NCI-H748 treated with DMSO at 0.1 percent for 48 hours (cell line): ENCODE data around the gene LY6G6C.
A peak's percentile ranks its signal among the peaks of the same experiment; 100 is the strongest.

Experiments
- DNase-seq: peaks from one replicate; lab custom pipeline; 2025; lab: John Stamatoyannopoulos, UW

Gene LY6G6C, protein sequence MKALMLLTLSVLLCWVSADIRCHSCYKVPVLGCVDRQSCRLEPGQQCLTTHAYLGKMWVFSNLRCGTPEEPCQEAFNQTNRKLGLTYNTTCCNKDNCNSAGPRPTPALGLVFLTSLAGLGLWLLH

DNA sequence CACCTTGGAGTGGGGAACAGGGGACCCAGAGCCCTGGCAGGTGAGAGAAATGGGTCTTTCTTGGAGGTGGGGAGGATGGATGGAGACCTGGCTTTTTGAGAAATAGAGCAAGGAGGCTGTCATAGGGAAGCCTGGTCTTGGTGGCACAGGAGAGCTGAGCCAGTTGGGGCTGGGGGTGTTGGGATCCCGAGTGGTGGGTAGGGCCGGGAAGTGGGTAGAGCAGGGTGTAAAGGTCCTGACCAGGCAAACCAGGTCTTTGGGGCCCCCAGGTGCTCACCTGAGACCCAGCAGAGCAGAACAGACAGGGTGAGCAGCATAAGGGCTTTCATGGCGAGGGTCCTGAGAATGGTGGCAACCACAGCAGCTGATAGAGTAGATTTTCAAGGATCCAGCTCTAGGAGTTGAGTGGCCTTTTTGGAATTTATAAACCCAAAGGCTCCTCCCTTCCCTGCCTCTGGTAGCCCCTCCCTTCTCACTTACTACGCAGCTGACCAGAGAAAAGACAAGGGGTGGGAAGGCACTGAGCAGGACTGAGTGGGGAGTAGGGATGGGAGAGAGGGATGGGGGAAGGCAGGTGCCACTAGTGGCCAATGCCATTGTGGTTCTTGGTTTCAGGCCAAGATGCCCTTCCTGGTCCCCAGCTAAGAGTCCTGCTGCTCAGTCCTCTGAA is at the start of gene LY6G6C:
LY6G6C (minus strand) TSS at position 396 of the 670 bp plus-strand sequence; CDS start at position 329, 67 bp downstream.
- DNase-seq: no peak

DNA sequence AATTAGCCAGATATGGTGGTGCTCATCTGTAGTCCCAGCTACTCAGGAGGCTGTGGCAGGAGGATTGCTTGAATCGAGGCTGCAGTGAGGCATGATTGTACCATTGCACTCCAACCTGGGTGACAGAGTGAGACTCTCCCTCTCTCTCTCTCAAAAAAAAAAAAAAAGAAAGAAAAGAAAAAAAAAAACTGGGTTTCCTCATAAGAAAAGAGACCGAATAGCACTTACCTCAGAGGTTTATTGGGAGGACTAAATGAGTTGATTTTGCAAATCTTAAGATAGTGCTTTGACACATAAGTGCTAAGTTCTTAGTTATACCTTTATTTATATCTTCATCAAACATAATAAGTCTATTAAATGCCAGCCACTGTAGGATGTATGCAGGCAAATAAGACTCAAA is 49.3 kb upstream of the LY6G6C start:
- DNase-seq: no peak

DNA sequence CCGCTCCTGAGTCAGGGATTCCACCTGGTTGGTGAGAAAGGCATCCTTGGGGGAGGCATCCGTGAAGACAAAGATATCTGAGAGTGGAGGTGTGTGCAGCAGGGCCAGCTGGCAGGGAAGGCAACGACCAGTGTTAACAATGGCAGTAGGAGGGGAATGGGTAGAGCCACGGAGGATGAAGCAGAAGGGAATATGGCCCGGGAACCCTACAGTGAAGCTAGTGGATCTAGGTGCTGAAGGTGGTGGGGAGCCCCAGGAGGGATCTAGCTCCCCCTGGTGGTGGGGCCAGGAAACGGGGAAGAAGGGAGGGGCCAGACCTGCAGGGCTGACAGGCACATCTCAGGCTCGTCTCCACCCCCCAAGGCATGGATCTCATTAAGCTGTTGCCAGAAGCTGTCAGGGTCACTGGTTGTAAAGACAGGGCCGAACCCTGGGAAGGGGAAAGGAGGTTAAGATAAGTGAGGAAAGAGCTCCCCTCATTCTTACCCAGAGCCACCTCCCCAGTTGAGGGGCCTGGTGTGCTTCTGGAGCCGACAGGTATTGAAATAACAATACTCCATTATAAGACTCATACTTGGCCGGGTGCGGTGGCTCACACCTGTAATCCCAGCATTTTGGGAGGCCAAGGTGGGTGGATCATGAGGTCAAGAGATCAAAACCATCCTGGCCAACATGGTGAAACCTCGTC is 48.3 kb upstream of the LY6G6C start:
- peak; percentile 63 for DNase-seq

DNA sequence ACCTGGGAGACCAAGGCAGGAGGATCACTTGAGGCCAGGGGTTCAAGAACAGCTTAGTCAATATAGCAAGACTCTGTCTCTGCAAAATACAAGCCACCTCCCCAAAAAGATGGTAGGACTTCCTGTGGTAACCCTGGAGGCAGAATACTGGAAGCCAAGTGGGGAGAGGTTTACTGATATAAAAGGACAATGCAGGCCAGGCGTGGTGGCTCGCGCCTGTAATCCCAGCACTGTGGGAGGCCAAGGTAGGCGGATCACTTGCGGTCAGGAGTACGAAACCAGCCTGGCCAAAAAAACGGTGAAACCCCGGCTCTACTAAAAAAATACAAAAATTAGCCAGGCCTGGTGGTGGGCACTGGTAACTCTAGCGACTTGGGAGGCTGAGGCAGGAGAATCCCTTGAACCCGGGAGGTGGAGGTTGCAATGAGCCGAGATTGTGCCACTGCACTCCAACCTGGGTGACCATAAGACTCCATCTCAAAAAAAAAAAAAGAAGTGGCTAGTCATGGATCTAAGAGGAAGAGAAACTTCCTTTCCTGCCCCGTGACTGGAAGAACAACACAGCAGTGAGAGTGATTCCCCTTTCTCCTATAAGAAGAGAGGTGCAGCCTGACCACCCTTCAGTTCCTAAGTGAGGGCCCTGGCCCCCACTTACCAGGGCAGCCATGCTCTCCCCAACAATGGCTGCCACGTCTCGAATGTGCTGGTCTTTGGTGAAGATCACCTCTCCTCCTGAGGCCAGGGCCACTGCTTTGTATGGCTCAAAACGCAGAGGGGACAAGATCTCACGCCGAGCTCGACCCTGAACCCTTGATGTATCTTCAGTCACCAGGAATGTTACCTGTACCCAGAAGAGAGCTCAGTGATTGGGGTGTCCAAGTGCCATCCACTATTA is 47.1 kb upstream of the LY6G6C start:
- no peak for DNase-seq

DNA sequence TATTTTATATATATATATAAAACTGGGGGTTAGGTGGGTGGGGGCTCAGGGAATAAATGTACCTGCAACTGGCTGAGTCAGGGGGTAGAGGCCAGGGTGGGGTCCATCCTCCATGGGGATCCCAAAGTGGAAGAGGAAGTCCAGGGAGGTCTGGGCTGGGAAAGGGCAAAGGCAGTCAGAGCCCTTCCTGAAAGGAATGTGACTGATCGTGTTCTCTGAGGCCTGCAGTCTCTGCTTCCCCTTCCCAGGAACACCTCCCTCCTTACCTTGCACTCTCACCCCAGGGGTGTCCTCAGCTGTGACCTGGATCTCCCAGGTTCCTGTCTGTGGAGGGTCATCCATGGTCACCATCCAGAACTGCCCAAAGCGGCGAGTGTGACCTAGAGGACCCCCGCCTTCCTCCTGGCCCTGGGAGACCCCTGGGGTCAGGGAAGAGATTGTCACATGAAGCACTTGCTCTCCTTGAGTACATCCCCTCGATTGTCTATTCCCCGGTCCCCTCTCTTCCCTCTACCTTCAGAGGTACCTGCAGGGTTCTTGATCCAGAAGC is 45.6 kb upstream of the LY6G6C start:
- no peak for DNase-seq

DNA sequence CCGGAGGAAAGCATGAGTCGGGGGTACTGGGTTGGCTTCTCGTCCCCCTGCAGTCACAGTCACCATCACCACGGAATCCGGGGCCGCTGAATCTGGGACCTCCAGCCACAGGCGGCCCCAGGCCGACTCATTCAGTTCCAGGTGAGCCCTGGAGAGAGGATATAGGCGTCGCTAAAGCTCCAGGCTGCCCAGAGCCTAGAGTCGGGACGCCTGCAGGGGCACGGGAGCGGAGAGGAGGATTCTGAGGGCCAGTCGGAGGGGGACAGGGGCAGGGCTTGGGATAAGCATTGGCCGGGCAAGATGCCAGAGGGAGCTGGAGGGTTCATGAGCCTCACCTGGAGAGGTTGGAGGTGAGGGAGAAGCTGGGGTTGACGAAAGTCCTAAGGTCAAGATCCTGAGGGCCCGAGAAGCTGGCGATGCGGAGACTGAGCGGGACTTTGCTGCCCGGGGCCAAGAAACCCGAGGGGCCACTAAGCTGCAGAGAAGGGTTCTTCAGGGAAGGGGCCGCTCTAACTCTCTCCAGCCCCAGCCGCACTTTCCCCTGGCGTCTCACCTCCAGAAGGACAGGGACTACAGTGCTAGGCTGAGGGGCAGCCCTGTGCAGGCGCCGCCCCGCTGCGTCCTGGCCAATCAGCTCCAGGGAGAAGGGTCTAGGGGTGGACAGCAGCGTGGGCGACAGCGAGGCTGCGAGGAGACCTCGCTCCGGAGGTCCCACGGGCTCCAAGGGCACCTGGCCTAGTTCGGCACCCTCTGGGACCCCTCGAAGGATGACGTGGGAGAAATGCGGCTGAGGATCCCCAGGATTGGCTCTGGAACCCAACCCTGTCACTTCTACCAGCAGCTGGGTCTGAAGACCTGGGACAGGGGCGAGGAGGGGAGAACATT is 44.6 kb upstream of the LY6G6C start:
- DNase-seq: no peak

DNA sequence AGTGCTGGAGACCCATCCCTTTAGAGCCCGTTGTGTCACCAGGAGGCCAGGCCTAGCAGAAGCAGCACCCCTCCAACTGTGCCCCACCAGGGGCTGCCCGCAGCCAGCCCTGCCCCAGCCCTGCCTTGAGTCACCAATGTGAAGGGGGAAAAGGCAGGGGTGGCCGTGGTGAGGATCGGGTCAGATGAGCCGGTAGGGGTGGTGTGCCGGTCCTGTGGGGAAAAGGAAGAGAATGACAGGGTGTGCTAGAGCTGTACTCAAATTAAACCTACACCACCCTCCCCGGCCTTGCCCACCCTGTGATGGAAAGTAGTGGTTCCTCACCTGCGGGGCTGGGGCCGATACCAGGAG is 44.0 kb upstream of the LY6G6C start:
- no peak for DNase-seq

DNA sequence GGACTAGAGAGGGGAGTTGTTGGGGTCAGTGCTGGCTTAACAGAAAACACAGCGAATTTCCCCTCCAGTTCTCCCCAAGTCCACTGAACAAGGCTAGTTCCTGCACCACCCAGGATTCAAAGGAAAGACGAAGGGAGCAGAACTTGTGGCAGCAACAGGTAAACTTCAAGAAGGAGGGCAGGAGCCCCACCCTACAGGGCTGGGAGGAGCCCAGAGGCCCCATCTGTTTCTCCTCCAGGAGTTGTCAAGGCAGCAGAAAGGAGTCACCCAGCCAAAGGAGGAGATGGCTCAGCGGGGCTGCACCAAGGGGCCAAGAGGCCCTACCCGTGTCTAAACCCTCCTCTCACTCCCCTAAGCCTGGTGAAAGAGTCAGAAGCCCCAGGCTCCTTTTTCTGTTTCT is 42.7 kb upstream of the LY6G6C start:
- DNase-seq: no peak

DNA sequence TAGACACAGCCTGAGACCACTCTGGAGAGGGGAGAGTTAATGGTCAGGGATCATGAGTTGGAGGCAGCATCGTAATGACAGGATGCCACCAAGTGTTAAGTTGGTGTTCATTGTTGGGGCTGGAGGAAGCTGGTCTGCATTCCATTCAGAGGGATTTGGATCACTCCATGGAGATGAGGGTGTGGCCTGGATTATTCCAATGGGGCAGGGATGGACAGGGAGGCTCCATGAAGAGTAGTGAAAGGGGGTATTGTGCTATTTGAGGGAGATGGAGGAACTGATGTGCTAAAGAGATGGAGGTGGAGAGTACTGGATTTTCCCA is 42.0 kb upstream of the LY6G6C start:
- DNase-seq: no peak

DNA sequence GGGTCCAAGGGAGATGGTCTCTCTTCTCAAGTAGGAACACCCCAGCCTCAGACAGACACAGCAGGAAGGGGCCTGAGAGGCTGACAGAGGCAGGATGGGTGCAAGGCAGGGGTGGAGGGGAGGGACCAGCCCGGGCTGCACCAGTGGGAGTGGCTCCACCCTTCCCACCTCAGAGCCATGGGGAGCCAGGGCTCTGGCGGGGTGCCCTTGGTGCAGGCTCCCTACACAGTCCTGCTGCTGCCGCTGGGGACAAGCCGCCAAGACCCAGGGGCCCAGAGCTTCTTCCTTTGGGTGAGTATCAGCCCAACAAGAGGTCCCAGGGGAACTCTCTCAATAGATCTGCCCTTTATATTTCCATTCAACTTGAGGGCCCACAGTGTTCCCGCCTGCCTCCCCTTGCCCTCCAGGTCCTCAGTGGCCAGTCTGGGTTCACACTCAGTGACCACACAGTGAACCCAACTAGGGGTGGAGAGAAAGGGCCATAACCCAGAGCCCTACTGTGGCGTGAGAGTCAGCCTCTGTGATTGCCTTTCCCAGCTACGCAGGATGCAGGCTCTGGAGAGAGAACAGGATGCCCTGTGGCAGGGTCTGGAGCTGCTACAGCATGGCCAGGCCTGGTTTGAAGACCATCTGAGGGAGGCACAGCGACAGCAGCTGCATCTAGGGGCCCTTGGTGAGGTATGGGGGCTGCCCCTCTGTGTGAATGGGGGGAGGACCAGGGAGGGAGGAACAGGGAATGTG is 41.5 kb upstream of the LY6G6C start:
- DNase-seq: no peak

DNA sequence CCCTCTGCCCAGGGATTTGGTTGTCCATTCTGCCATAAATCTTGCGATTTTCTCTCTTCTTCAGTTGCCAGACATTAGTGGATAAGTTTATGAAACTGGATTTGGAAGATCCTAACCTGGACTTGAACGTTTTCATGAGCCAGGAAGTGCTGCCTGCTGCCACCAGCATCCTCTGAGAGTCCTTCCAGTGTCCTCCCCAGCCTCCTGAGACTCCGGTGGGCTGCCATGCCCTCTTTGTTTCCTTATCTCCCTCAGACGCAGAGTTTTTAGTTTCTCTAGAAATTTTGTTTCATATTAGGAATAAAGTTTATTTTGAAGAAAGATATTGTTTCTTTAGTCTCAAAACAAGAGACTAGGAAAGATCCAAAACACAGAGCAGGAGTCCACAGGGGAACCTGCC is 40.8 kb upstream of the LY6G6C start, which contains the start of gene SAPCD1:
SAPCD1 (plus strand) TSS at position 301 of the 400 bp plus-strand sequence. CDS start 399 bp downstream, outside the sequence.
- no peak for DNase-seq

DNA sequence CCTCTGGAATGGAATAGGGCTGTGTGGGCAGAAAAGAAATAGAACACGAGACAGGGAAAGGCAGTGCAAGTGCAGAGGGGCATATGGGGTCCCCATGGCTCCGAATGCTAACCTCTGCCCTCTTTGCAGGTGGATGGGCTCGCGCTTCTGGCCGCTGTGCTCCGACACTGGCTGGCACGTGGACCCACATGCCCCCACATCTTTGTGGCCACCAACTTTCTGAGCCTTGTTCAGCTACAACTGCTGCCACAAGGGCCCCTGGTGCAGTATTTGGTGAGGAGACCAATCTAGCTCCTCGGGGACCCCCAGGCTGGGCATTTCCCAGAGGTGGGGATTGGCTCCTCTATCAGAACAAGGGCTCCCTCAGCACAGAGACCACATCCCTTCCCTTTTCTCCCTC is 39.8 kb upstream of the LY6G6C start:
- DNase-seq: no peak

DNA sequence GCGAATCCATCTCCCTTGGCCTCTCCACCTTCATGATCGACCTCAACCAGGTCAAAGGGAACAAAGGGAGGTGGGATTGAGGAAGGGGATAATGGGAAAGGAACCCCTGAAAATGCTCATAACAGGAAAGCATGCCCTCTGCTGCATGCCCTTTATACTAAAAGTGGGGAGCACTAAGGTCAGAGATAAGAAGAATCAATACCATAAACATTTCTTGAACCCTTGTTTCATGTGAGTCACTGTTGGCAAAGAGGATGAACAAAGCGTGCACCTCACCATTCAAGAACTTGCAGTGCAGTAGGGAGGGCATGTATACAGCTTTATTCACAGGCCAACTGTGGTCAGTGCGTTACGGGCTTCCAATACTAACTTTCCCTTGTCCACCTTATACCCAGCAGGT is 39.2 kb upstream of the LY6G6C start:
- no peak for DNase-seq

DNA sequence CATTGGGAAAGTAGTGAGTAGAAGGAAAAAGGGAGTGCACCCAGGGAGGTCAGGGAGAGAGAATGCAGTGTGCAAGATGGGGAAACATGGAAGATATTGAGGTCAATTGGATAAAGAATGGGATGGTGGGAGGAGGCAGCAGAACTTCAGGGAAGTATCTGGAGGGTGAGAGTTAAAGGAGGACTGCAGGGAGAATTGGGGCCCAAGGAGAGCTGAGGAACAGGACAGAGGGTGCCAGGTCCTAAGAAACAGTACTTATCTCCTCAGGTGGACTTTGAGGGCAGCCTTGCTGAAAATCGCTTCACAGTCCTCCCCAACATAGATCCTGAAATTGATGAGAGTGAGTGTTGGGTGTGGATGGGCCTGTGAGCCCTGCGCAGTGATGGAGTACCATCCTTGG is 36.7 kb upstream of the LY6G6C start:
- no peak for DNase-seq

DNA sequence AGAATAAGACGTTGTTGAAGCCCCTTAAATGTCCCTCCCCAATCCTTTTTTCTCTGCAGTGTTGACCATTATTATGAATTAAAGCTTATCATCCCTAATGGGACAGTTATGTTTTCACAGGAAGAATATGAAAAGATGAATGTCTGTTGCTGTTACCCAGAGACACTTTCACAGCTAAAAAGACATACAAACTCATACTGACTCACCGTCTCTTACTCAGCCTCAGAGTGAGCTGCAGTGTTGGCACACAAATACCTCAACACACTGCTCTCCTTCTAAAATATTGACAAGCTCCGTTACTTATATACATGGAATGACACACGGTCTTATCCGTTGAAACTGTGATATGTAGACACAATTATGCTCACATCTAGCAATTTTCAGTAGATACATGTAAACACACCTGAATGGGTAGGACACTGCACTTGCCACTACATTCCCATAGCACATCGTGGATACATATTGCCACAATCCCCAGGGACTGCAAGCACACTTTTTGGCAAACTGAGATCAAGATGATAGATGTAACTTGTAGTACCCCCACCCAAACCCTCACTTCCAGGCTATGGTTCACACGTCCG is 31.3 kb upstream of the LY6G6C start:
- DNase-seq: no peak

DNA sequence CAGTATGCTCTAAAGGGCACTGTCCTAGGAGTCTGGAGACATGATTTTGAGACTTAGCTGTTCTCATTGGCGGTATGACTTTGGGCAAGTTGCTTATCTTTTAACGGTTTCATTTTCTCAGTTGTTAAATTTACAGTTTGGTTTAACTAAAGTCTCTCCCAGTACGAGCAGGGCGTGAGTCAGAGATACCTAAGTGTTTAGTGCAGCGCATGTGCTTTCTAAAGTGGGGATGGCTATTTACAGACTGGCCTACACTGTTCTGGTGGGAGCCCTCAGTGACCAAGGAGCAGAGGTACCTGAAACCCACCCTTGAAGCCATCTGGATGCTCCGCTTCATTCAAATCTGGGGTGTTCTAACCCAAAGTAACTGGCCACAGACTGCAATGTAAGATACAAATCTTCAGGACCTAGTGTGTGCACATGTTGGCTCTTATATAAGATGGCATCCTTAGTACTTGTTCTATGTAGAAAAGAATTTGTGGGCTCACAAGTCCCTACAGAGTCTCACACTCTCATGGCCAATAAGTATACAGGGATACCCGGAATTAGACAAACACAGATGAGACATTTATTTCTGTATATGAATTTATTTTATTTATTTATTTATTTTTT is 29.0 kb upstream of the LY6G6C start:
- no peak for DNase-seq

DNA sequence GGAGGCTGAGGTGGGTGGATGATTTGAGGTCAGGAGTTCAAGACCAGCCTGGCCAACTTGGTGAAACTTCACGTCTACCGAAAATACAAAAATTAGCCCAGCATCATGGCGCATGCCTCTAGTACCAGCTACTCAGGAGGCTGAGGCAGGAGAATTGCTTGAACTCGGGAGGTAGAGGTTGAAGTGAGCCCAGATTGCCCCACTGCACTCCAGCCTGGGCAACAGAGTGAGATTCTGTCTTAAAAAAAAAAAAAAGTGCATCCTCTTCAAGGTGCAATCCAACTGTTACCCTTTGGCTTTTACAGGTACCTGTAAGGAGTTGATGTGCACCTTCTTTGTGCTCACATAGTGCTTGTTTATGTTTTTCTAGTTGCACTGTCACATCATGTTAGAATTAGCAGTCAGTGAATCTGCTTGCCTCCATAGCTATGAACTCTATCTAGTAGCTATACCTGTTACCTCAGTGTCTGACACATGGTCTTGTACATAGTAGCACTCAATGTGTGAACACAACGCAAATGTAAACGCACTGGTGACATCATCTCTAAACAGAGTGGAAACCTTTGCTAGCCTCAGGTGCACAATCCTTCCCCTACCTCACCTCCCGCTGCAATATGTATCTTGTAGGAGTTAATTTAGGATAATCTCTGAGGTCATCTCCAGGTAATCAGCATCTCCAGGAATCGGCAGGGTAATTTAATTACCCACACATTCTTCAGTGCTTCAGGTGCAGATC is 27.9 kb upstream of the LY6G6C start:
- no peak for DNase-seq

DNA sequence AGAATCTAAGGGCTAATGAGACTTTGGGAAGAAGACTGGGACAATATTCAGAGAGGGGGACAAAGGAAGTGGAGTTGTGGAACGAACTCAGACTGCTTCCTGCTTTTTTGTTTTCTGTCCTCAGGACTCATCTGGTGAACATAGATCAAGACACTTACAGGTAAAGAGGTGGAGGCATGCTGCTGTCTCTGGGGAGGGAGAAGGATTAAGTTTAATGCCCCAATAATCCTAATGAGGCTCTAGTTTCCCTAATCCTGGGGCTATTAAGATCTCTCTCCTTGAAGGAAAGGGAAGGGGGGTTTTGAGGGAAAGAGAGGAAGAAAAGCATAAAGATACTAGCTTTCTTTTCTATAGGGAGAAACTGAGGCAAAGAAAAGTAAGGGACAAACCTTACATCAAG is 22.9 kb upstream of the LY6G6C start:
- no peak for DNase-seq

DNA sequence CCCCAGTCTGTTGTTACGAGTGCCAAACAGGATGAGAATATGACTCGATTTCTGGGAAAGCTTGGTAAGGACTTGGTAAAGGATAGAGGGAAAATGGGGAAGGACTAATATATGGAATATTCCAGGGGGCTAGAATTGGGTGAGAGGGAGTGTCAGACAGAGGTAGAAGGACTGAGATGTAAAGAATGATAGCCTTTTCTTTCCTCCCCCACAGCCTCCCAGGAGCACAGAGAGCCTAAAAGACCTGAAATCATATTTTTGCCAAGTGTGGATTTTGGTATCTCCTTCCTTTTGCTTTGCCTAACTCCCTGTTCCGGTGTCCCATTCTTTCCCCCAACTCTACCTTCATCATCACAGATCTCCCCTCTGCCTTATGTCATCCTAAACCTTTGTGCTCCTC is 21.3 kb upstream of the LY6G6C start:
- DNase-seq: no peak
